Large intestine (tissue), 3 donors: ENCODE data around the gene TMCO4. TPM values are rescaled to one million over a fixed set of nuclear protein-coding genes. Genes with fewer than 3 reads are reported as not detected.

Experiments
- DNase-seq, 2 donors: peaks; one replicate each; pipeline versions ENCODE4 v3.0.0 to v3.0.0-alpha.2; 2013
- H3K27ac ChIP-seq: one replicate; pipeline ENCODE4 v1.5.1; 2013; ENCODE audit warnings: low read length
- H3K27me3 ChIP-seq: 2 replicates; pipeline ENCODE4 v1.6.1; 2013; ENCODE audit warnings: low read length; ENCODE audit not compliant: control insufficient read depth, insufficient read depth
- H3K36me3 ChIP-seq: 2 replicates; pipeline ENCODE4 v1.6.1; 2013; ENCODE audit warnings: low read length; ENCODE audit not compliant: control insufficient read depth, insufficient read depth
- H3K4me1 ChIP-seq: one replicate; pipeline ENCODE4 v1.6.1; 2013; ENCODE audit warnings: low read length; ENCODE audit not compliant: control insufficient read depth, insufficient read depth
- H3K4me3 ChIP-seq: one replicate; pipeline ENCODE4 v1.5.1; 2013; ENCODE audit warnings: low read length
- H3K9me3 ChIP-seq: one replicate; pipeline ENCODE4 v1.6.1; 2013; ENCODE audit warnings: mild to moderate bottlenecking, low read depth, low read length, moderate library complexity; ENCODE audit not compliant: control insufficient read depth
- WGBS: methylation state at CpG from one replicate; pipeline ENCODE4 v1.1.5; 2013; ENCODE audit warnings: low lambda C conversion rate; ENCODE audit not compliant: insufficient coverage; 5-methylcytosine and 5-hydroxymethylcytosine counted together
- polyA plus RNA-seq: library from polyadenylated mRNA; unstranded; fragments of 120-200 nt; gene quantifications from one replicate; pipeline ENCODE4 v1.2.1, GENCODE V29; 2013

Gene TMCO4
- polyA plus RNA-seq, 1 donor: 10.4 TPM

DNA sequence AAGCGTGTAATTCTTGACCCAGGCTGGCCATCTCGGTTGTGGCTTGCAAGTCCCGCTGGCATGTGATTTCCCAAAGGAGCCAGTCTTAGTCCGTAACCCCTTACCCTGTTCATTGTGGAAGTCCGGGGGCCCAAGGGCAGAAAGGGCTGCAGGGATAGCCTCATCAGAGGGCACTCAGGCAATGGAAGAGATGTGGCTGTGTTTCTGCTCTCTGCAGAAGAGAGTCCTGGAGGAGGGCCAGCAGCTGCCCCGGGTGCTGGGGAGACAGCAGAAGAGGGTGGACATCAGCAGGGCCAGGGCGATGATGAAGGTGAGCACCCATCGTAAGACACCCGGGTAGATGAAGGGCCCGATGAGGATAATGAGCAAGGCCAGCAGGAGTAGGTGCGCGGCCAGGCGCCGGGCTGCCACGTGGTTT is 14.5 kb upstream of the TMCO4 start:
- DNase-seq: peak in 1 of 2 donors; percentile 39
- Histone ChIP-seq H3K4me1 (peaks cover 76% of the 10 kb centered on the region), H3K9me3 (no peaks in the 10 kb centered on the region), H3K4me3 (peak overlapping the region; percentile 54), H3K27me3 (no peaks in the 10 kb centered on the region), H3K27ac (peak overlapping the region; percentile 100), H3K36me3 (no peaks in the 10 kb centered on the region)
- no CpG with 5 or more reads among the region's 15 CpGs for WGBS

DNA sequence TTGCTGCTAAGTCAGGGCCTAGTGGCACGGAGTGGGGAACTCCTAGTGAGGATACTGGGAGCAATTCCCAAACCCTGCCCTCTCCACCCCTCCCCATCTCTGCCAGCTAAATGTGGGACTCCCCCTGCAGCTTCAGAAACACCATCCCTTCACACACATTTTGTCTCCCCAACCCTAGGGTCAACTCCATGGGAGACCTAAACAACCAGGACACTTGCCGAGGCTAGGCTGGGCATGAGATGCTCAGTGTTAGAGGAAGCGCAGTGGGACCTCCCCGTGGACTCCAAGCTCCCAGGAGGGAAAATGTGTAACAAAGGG is 13.9 kb upstream of the TMCO4 start:
- Histone ChIP-seq H3K4me1 (peaks cover 74% of the 10 kb centered on the region), H3K27ac (peak overlapping the region; percentile 100), H3K36me3 (no peaks in the 10 kb centered on the region), H3K27me3 (no peaks in the 10 kb centered on the region), H3K4me3 (peak overlapping the region; percentile 54), H3K9me3 (peaks cover 2% of the 10 kb centered on the region)
- no CpG with 5 or more reads among the region's 4 CpGs for WGBS
- no peak for DNase-seq

DNA sequence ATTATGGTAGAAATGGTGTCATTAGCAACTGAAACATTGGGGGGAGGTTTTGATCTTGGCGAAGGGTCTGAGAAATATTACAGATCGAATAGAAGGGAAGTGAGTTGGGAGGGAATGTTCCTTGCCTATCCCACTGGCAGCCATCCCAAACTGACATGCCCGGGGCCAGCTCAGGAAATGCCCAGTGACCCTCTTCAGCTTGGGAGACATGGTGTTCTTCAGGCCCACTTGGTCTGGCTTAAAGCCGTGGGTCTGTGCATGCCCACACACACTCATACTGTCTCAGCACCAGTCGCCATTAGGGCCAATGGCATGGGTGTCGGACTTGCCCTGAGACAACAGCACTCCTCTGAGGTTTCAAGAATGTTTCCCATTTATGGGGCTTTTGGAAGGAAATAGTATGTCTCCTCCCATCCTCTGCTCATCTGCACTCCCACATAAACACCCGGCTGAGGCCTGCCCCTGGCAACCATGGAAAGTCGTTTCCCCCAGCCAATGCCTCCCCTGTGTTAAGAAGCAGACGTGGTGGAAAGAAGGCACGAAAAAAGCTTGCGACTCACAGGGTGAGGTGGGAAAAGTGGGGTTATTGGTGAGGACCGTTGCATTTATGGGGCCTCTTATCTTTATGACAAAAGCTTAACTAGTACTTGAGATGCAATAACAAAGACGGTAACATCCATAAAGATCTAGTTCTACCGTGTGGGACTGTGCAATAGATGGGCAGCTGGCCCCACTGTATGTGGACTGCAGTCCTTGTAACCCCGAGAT is 13.3 kb upstream of the TMCO4 start:
- no peaks in the 10 kb centered on the region for H3K27me3 ChIP-seq
- H3K36me3 ChIP-seq: no peaks in the 10 kb centered on the region
- H3K9me3 ChIP-seq: peaks cover 2% of the 10 kb centered on the region
- H3K4me1 ChIP-seq: peaks cover 74% of the 10 kb centered on the region
- H3K27ac ChIP-seq: peak overlapping the region; percentile 100
- peak; percentile 71 to 89 for DNase-seq
- peak overlapping the region; percentile 54 for H3K4me3 ChIP-seq
- WGBS: 0% methylated on average over 1 of the region's 15 CpGs

DNA sequence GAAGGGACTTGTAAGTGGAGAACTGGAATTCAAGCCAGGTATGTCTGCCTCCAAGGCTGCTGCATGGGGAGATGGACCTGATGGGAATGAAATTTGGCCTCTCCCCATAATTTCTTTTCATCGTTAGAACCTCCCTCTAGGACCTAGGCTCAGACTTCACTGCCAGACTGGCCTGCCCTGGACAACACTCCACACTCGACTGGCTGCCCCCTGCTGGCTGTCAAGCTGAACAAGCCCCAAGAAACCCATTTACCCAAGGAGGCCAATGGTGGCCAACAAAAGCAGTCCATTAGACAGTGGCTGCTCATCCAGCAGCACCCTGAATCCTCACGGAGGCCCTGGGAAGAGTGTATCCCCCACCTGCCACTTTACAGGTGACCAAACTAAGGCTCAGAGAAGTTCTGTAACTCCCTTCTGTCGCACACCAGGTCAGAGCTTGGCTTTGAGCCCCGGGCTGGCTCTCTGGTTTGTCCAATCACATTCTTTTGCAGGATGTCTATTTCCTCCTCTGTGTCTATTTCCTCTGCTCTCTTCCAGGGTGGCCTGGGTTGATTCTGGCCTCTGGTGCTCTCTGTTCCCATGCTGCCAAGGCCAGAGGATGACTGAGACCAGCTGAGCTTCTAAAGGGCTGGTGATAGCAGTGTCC is 11.6 kb upstream of the TMCO4 start:
- WGBS: no CpG with 5 or more reads among the region's 5 CpGs
- Histone ChIP-seq H3K4me1 (peaks cover 60% of the 10 kb centered on the region), H3K27ac (peak overlapping the region; percentile 55), H3K4me3 (no peak overlapping the region), H3K27me3 (no peaks in the 10 kb centered on the region), H3K9me3 (peaks cover 2% of the 10 kb centered on the region), H3K36me3 (no peaks in the 10 kb centered on the region)
- DNase-seq: peak in 1 of 2 donors; percentile 33

DNA sequence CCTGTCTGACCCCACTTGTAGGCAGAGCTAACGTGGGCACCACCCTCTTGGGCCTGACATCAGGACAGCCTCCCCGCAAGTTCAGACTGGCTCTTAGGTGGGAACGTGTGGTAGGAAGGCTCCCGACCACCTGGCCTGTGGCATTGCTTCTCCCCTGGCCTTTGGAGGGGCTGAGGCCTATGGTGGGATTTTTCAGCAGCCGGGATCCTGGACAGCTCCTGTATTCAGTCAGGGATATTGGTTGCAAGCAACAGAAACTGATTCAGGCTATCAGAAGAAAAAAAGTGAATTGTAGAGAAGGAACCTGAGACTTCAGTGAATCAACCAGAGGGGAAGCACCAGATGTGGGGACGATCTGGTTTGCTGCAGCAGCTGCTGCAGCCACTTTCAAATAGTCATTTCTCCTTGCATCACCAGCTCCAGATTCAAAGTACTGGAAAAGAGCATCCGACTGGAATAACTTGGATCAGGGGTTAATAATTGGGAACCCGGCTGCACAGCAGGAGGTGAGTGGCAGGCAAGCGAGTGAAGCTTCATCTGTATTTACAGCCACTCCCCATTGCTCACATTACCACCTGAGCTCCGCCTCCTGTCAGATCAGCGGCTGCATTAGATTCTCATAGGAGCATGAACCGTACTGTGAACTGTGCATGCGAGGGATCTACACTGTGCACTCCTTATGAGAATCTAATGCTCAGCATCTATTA is 9.5 kb upstream of the TMCO4 start:
- H3K27me3 ChIP-seq: no peaks in the 10 kb centered on the region
- peaks cover 2% of the 10 kb centered on the region for H3K9me3 ChIP-seq
- no peaks in the 10 kb centered on the region for H3K36me3 ChIP-seq
- no CpG with 5 or more reads among the region's 13 CpGs for WGBS
- no peak for DNase-seq
- H3K4me1 ChIP-seq: peaks cover 51% of the 10 kb centered on the region
- no peak overlapping the region for H3K4me3 ChIP-seq
- no peak overlapping the region for H3K27ac ChIP-seq

DNA sequence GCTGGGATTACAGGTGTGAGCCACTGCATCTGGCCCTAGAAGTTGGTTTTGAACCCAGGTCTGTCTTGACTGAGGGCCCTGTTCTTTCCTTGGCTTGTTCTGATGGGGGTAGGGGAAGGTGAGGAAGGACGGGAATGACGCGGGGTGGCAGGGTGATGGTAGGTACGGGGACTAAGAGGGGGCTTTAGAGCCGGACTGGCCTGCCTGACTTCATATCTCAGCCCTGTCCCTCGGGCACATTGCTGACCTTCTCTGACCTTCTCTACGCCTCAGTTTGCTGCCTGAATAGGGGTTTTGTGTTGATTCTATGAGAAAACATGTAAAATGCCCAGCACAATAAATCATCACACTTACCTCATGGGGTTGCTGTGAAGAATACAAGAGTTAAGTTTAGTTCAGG is 8.6 kb upstream of the TMCO4 start:
- H3K4me3 ChIP-seq: no peak overlapping the region
- H3K27ac ChIP-seq: no peak overlapping the region
- H3K4me1 ChIP-seq: peaks cover 42% of the 10 kb centered on the region
- no peaks in the 10 kb centered on the region for H3K27me3 ChIP-seq
- DNase-seq: no peak
- no CpG with 5 or more reads among the region's 7 CpGs for WGBS
- H3K9me3 ChIP-seq: peaks cover 2% of the 10 kb centered on the region
- no peaks in the 10 kb centered on the region for H3K36me3 ChIP-seq

DNA sequence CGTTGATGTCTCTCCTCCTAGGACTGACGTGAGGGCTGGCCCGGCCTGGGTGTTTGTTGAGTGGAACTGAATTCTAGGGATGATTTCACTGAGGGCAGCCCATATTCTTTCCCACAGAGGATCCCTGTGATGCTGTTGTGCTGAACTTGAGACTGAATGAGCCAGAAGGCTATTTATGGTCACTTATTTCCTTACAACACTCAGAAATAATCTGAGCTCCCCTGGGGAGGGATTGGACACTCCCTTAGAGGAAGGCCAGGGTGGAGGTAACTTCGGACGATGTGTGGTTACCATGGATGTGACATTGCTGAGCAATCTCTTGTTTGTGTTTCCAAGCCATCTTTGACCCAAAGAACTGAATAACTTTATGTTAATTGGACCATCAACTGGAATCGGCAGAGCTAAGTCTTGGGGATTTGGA is 5.1 kb upstream of the TMCO4 start:
- peaks cover 2% of the 10 kb centered on the region for H3K9me3 ChIP-seq
- H3K36me3 ChIP-seq: no peaks in the 10 kb centered on the region
- H3K27ac ChIP-seq: peak overlapping the region; percentile 19
- H3K4me1 ChIP-seq: peaks cover 16% of the 10 kb centered on the region
- WGBS: 40% methylated on average over 1 of the region's 6 CpGs
- H3K27me3 ChIP-seq: no peaks in the 10 kb centered on the region
- H3K4me3 ChIP-seq: no peak overlapping the region
- DNase-seq: peak; percentile 47 to 72

DNA sequence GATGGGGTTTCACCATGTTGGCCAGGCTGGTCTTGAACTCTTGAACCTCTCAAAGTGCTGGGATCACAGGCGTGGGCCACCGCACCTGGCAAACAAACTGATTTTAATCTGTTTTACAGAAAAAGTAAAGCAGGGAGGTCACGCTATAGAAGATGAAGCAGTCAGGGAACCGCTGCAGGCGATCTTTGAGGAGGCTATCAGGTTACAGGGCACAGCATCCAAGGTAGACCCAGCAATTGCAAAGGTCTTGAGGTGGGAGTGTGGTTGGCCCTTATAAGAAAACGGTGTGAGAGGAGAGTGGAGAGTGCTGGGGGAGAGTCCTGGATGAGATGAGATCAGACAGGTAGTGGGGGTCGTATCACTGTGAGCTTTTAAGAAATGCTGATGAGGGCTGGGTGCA is 2.6 kb upstream of the TMCO4 start:
- H3K27ac ChIP-seq: no peak overlapping the region
- no peak overlapping the region for H3K4me3 ChIP-seq
- no peaks in the 10 kb centered on the region for H3K9me3 ChIP-seq
- H3K4me1 ChIP-seq: peaks cover 22% of the 10 kb centered on the region
- H3K27me3 ChIP-seq: no peaks in the 10 kb centered on the region
- 67% methylated on average over 1 of the region's 7 CpGs for WGBS
- no peaks in the 10 kb centered on the region for H3K36me3 ChIP-seq
- no peak for DNase-seq

DNA sequence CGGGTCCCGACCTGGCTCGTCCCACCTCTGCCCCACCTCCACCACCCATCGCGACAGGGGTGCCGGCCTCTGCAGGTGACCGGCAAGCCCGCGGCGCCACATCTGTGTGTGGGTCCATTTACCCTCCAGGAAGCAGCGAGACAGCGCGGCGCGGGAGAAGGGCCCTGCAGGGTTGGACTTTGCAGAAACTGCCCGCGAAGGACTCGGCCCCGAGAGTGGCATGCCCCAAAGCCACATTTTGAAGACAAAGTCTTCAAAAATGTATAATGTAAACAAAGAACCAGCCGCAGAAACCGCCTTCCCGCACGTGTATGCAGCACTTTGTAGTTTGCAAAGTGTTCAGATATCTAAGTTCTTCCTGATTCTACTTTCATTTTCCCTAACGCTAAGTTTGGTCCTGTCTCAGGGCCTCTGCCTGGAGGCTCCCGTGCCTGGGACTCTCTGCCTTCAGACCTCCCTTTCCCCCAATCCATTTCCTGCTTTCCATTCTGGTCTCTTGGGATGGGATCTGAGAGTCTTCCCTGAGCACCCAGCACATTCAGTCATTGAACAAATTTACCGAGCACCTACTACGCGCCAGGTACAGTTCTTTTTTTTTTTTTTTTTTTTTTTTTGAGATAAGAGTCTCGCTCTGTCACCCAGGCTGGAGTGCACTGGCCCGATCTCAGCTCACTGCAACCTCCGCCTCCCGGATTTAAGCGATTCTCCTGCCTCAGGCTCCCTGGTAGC is 524 bp upstream of the TMCO4 start:
- Histone ChIP-seq H3K36me3 (no peaks in the 10 kb centered on the region), H3K4me1 (peaks cover 22% of the 10 kb centered on the region), H3K27me3 (no peaks in the 10 kb centered on the region), H3K4me3 (peak overlapping the region; percentile 58), H3K9me3 (no peaks in the 10 kb centered on the region), H3K27ac (peak overlapping the region; percentile 95)
- peak; percentile 57 to 87 for DNase-seq
- 100% methylated on average over 1 of the region's 33 CpGs for WGBS
